Stomach (tissue), 4 donors: ENCODE data around the gene UXS1.

Source experiments
- CTCF ChIP-seq, 7 experiments: fragments of 450-650 bp in 4 of 7; fragments of 200-600 bp in 3 of 7; sonication (generic) in 3 of 7; IDR thresholded peaks; one replicate each; pipeline ENCODE4 v1.5.1; 2016 to 2019; ENCODE audit warnings: antibody characterized with exemption in 7 of 7, control low read depth in 2 of 7, mild to moderate bottlenecking in 1 of 7
- POLR2A ChIP-seq, 4 donors: fragments of 450-650 bp; IDR thresholded peaks; one replicate each; pipeline ENCODE4 v1.6.1; 2016; ENCODE audit warnings: antibody characterized with exemption in 4 of 4, control low read depth in 2 of 4, mild to moderate bottlenecking in 1 of 4, moderate library complexity in 1 of 4

- peak in 6 of 7 experiments; percentile 78 to 98 (median 94) for TF ChIP-seq CTCF (IDR thresholded peaks at IDR 0.05)
- no peak for TF ChIP-seq POLR2A (IDR thresholded peaks at IDR 0.05)
Observed at GRCh38 chr2:106104332-106105062, 89.6 kb downstream of the UXS1 start.
